ENCODE data around the gene TWIST2.

The TWIST2 gene

DNA sequence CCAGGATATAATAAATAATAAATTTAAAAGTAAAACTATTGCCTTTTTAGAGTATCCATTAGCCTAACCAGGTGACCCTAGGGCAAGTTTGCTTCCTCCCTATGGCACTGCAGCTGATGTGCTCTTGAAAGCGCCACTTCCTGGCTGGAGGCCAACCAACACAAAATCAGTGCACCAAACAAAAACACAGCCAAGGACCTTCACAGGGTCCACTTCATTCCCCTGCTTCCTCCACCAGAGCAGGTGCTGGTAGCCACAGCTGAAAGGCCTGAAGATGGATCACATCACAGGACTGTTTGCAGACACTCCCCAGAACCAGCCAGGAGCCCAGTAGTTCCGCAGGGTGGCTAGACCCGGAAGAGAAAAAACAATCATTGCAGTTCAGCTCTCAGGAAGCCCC is 108.8 kb downstream of the TWIST2 start:
- H3K27me3 ChIP-seq (ENCODE audit: insufficient read depth, poor library complexity, severe bottlenecking), result no peaks in the 10 kb centered on the region
- no peak overlapping the region for H3K4me3 ChIP-seq (replicated peaks; ENCODE audit: insufficient read depth, low read length)
- DNase-seq (ENCODE audit: low read depth in 1 of 2, low spot score in 1 of 2), result no peak
- no peak for TF ChIP-seq GABPA (IDR thresholded peaks at IDR 0.05; ENCODE audit: low read depth)
- TF ChIP-seq, protein P1, sequence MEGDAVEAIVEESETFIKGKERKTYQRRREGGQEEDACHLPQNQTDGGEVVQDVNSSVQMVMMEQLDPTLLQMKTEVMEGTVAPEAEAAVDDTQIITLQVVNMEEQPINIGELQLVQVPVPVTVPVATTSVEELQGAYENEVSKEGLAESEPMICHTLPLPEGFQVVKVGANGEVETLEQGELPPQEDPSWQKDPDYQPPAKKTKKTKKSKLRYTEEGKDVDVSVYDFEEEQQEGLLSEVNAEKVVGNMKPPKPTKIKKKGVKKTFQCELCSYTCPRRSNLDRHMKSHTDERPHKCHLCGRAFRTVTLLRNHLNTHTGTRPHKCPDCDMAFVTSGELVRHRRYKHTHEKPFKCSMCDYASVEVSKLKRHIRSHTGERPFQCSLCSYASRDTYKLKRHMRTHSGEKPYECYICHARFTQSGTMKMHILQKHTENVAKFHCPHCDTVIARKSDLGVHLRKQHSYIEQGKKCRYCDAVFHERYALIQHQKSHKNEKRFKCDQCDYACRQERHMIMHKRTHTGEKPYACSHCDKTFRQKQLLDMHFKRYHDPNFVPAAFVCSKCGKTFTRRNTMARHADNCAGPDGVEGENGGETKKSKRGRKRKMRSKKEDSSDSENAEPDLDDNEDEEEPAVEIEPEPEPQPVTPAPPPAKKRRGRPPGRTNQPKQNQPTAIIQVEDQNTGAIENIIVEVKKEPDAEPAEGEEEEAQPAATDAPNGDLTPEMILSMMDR (IDR thresholded peaks at IDR 0.05; ENCODE audit: insufficient read depth, low read length), result no peak
- TF ChIP-seq POLR2AphosphoS5 (IDR thresholded peaks at IDR 0.05; ENCODE audit: low read depth), result no peak
- TF ChIP-seq, protein P2, sequence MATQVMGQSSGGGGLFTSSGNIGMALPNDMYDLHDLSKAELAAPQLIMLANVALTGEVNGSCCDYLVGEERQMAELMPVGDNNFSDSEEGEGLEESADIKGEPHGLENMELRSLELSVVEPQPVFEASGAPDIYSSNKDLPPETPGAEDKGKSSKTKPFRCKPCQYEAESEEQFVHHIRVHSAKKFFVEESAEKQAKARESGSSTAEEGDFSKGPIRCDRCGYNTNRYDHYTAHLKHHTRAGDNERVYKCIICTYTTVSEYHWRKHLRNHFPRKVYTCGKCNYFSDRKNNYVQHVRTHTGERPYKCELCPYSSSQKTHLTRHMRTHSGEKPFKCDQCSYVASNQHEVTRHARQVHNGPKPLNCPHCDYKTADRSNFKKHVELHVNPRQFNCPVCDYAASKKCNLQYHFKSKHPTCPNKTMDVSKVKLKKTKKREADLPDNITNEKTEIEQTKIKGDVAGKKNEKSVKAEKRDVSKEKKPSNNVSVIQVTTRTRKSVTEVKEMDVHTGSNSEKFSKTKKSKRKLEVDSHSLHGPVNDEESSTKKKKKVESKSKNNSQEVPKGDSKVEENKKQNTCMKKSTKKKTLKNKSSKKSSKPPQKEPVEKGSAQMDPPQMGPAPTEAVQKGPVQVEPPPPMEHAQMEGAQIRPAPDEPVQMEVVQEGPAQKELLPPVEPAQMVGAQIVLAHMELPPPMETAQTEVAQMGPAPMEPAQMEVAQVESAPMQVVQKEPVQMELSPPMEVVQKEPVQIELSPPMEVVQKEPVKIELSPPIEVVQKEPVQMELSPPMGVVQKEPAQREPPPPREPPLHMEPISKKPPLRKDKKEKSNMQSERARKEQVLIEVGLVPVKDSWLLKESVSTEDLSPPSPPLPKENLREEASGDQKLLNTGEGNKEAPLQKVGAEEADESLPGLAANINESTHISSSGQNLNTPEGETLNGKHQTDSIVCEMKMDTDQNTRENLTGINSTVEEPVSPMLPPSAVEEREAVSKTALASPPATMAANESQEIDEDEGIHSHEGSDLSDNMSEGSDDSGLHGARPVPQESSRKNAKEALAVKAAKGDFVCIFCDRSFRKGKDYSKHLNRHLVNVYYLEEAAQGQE (IDR thresholded peaks at IDR 0.05; ENCODE audit: insufficient replicate concordance, low read depth), result no peak
- TF ChIP-seq SPI1 (IDR thresholded peaks at IDR 0.05; ENCODE audit: borderline replicate concordance, low read depth), result no peak
- H3K27ac ChIP-seq (replicated peaks), result no peak overlapping the region

Data from HL-60 (cell line).